MM.1S (cell line): ENCODE measurements around the gene GRIA3.

Source experiments
- CTCF ChIP-seq: fragments of 300-600 bp; sonication (generic); IDR thresholded peaks from 2 replicates; pipeline ENCODE4 v1.5.1; 2016; ENCODE audit warnings: antibody characterized with exemption, low read length, mixed read lengths
- EZH2 ChIP-seq: fragments of 300-600 bp; sonication (generic); optimal IDR thresholded peaks from 2 replicates; pipeline ENCODE3; 2017; ENCODE audit warnings: low read depth, mild to moderate bottlenecking, antibody characterized with exemption, low read length, mixed read lengths

- peak; percentile 60 for TF ChIP-seq CTCF
- TF ChIP-seq EZH2 = no peak
Observed at GRCh38 chrX:123422875-123423274, 238.8 kb downstream of the GRIA3 start.
